HG03095 (cell line): ENCODE results near the gene DDX25.

Experiments used
- ATAC-seq: cut with Tn5 transposase; IDR thresholded peaks from one replicate; pipeline ENCODE4 v1.9.1; 2021; ENCODE audit warnings: moderate library complexity; ENCODE audit not compliant: unreplicated experiment

DDX25 gene

DNA sequence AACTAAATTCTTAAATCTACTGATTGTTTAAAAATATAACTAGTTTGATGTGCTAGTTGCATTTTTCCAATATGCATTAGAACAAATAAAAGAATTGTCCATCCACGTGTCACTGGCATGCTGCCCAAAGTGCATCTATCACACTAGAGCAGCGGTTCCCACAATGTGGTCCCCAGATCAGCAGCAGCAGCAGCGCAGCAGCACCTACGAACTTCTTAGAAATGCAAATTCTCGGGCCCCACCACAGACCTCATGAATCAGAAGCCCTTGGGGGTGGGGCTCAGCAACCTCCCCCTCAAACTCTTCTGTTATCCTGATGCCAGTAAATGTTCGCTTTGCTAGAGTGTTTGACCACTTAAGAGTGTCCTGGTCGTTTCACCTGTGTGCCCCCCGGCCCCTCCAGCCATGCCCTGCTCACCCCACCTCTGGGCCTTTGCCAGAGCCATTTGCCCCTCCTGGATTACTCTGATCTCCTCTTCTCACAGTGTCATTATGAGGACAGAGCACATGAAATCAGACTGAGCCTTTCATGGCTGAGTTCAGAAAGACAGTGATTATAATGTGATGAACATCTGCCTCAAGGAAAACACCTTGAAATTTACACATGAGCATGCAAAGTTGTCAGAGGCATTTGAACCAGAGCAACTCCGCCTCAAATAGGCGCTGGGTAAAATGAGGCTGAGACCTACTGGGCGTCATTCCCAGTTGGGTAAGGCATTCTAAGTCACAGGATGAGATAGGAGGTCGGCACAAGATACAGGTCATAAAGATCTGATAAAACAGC, 28.9 kb downstream of the DDX25 start:
- ATAC-seq, result no peak

DNA sequence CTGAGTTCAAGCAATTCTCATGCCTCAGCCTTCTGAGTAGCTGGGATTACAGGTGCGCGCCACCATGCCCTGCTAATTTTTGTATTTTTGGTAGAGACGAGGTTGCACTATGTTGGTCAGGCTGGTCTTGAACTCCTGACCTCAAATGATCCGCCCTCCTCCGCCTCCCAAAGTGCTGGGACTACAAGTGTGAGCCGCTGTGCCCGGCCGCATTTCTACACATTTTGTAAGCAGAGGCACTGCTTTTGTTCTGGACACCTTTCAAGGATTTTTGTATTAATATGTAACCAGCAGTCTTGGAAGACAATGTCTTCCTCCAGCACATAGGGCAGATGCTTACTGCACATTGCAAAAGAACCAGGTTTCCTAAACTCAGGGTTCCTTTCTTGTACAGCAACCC, 30.2 kb downstream of the DDX25 start:
- ATAC-seq, result no peak

DNA sequence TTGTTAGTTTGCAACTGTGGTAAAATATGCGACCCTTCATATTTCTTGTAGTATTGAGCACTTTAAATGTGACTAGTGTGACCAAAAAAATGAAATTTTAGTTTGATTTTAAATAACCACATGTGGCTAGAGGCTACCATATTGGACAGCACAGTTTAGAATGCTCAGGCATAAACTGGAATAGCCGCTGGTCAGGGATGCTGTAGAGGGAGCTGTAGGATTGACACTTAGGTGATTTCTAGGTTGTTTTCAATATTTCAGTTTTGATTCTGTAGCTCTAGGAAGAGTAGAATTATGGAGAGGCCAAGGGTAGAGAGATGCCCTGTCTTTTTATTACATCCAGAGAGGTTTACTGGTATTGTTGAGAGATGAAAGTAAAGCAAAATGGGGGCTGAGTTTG, 30.7 kb downstream of the DDX25 start:
- ATAC-seq, result no peak

DNA sequence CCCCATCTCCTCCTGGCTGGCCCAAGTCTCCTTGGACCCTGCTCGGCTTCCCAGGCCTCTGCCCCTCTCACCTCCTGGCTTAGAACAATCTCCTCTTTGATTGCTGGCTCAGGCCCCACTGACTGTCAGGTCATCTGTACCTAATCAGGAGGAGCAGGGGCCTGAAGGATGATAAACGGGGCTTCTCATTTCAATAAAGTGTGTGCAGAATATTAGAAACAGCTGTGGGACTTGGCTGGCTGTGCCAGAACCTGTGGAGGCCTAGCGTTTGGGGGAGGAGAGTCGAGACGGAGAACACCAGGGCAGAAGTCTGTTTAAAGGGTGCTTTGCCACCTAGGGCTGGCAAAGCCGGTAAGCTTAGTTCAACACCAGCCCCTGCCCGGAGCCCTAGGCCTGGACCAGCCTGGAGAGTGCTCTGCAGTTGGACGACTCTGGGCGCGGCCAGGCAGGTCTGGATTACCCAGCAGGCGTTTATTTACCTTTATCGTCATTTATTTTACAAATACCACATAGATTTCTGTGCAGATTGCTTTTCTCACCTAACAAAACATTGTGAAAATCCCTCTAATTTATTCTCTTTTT, 31.4 kb downstream of the DDX25 start:
- ATAC-seq, result no peak

DNA sequence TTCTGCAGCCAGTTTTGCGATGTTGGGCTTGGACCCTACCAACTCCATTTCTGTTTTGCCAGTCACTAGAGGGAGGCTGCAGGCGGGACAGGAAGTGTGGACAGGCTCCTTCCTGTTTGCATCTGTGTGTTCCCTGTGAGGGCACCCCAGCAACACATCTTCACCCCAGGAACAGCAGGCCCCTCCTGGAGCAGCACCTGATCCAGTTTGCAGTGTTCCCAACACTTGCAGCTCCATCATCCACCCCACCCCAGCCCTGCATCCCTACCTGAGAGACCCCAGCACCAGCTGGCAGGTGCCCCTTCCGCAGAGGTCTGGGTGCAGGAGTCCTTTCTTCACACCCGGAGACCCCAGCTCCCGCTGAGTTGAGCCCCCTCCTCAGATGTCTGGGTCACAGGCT, 34.1 kb downstream of the DDX25 start:
- ATAC-seq, result no peak

DNA sequence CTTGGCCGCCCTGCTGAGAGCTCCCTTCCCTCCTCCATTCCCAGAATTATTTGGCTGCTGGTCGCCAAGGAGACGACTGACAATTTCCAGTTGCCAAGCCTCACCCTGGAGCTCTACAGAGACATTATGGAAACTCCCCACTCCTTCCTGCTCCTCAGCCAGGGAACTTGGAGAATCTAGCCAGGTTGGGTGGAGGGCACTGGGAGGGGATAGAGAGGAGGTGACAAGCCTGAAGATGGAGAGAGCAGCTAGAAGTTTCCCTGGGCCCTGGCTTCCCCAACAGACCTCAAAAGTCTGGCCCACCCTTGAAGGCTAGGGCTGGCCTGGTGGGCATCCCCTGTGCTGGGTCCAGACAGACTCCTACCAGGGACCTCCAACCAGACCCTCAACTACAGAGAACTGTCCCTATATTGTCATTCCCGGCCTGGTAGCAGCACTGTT, 34.8 kb downstream of the DDX25 start:
- ATAC-seq, result no peak

DNA sequence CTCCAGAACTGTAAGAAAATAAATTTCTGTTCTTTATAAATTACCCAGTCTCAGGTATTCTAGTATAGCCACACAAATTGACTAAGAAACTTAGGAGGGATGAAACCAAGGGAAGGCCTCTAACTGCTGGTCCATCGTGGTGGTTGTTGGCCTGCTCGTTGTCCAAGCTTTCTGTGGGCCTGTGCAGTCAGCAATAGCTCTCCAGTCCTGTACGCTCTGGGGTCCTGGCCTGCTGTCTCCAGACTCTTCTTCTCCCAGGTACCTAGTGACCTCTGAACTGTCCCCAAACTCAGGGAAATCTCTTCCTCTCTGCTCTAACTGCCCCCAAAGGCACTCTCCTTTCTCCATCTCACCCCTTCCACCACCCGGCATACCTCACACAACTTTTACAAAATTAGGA, 35.8 kb downstream of the DDX25 start:
- no peak for ATAC-seq

DNA sequence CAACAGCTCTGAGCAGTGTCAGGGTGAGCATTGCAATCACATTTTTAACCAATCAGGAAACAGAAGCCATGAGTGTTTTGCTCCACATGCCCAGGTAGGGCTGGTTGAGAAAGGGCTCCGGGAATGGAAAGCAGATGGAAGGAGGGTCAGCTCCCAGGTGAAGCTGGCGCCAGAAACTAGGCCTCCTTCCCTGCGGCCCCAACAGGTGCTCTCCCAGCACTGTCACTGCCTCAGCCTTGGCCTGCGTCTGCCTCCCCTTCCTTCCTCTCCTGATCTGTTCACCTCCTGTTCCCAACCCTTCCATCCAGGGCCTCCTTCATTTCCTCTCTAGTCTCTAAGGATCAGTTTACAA, 36.9 kb downstream of the DDX25 start:
- ATAC-seq, result no peak

DNA sequence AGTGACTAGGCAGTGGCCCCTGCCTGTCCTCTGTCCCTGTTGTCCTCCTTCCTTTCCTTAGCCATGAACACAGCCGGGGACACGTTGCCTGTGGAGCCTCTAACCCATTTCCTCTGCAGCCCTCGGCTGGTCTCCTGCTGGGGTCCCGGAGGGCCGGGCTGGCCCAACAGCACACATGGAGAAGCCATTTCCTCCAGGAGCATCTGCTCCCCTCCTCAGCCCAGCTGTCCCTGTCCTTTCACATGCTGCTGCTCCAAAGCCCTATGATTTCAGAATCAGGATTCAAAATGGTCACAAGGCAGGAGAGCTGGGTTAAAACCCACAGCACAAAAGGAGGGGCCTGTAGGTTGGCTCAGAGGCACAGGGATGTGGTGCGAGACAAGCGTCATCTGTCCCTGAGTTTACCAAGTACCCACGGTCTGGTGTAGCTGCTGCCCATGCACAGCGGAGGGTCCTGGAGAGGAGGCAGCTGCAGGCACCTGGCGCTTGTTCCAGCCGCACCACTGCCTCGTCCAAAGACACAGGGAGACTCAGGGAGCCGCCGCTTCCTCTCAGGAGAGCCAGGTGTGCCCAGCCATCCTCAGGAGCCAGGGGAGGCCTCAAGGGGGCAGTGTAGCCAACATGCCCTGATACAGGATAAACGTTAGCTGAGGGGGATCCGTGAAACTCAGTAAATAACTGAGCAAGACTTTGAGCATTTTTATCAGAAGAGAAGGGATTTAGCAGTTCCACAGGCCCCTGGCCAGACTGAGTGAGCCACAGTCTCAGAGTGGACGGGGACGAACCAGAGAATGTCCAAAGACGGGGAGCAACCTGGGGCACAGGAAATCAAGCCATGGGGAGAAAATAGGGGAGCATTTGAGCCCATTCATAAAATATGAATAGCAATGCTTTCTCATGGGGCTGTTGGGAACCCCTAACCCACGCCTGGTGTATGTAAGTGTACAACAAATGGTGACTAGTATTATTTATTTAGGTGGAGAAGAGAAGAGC, 37.6 kb downstream of the DDX25 start:
- ATAC-seq, result no peak

DNA sequence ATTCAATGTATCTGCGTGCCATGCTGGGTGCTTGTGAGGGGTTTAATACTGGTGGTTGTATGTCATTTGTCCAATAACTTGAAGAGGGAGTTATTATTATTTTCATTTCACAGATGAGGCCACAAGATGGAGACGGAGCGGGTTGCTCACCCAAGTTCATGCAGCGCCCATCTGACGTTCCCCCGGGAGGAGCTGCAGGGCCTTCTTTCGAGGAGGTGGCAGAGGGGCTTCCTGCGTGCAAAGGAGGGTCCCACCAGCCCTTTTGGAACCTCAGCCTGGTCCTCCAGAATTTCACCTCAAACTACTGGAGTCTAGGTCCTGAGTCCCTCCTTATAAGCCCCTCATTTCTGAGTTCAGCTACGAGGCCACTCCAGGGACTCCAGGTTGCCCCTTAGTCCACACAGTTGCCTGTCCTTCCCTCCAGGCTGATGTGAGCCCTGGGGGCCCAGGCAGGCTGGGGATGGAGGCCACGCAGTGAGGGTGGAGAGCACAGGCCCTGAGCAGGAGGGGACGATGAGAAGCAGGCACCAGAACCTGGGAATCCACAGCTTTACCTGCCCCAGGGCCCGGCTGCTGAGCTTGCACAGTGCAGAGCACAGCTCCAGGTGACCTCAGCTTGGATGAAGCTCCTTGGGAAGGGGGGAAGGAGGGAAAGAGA, 38.6 kb downstream of the DDX25 start:
- no peak for ATAC-seq

DNA sequence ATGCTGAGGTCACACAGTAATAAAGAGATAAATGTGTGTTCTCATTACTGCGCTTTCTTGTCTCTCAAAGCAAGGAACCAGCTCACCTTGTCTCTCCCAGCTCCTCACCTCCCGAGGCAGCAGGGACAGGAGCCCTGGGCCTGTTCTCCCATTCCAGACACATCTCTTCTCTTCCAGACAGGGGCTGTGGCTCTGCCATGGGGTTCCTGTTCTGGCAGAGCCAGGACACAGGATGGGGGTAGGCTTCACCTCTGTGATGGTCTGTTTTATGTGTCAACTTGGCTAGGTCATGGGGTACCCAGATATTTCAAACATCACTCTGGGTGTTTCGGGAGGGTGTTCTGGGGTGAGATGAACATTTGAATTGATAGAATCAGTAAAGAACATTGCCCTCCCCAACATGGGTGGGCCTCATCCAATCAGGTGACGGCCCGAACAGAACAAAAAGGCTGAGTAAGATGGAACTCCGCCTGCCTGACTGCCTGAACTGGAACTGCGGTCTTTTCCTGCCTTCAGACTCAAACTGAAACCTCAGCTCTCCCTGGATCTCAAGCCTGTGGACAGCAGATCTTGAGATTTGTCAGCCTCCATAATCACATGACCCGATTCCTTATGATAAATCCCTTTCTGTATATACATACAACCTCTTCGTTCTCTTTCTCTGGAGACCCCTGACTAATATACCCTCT, 39.5 kb downstream of the DDX25 start:
- no peak for ATAC-seq

DNA sequence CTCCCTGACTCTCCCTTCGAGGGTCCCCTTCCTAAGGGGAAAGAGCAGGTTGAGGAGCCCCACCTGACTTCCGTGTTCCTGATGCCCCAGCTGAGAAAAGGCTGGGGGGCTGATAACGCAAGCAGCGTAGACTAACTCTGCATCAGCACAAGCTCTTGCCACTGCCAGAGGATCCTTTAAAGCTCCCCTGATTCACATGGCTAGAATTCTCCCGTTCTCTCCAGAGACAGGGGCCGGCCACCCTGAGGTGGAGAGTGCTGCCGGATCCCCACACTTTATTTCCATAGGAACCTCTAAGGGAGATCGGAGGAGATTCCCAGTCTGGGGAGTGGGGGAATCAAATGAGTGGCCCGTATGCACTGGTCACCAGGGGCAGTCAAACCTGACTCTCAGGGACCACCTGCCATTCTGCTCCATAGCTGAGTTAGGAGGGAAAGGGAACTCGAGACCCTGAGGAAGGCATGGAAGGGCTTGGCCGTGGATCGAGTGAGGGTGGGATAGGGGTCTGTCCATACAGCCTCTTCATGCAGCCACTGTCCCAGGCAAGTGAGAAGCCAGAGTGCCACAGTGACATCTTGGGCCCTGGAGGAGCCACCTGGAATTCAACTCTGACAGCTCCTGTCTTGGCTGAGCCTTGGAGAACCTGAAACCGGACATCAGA, 40.2 kb downstream of the DDX25 start:
- no peak for ATAC-seq

DNA sequence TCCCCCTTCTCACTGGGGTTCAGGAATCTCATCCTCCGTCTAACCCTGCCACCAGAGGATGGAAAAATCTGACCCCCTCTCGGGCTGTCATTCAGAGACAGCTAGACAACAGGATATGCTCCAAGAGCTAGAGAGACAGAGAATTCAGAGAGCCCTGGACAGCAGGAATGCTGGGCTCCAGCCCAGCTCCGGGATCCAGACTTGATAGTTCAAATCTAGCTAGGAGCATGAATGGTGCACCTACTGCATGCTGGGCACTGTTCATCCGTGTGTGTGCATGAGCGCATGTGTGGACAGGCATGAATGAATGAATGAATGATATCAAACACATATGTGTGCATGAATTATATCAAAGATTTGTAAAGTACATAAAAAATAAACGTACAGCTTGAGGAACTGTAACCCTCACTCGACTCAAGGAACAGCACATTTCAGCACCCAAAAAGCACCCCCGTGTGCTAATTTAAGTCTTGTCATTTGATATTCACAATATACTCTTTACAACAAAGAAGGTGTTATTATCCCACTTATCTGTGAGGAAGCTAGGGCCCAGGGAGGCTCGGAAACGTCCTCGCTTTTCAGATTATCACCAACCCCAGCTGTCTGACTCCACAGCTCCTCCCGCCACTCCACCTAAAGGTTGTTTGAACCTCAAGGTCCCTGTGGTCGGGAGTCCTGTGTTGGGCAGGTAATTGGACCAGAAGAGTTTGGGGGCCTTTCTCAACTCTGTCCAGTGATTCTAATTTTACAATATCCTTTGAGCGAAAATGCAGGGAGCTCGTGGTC, 40.9 kb downstream of the DDX25 start:
- no peak for ATAC-seq

DNA sequence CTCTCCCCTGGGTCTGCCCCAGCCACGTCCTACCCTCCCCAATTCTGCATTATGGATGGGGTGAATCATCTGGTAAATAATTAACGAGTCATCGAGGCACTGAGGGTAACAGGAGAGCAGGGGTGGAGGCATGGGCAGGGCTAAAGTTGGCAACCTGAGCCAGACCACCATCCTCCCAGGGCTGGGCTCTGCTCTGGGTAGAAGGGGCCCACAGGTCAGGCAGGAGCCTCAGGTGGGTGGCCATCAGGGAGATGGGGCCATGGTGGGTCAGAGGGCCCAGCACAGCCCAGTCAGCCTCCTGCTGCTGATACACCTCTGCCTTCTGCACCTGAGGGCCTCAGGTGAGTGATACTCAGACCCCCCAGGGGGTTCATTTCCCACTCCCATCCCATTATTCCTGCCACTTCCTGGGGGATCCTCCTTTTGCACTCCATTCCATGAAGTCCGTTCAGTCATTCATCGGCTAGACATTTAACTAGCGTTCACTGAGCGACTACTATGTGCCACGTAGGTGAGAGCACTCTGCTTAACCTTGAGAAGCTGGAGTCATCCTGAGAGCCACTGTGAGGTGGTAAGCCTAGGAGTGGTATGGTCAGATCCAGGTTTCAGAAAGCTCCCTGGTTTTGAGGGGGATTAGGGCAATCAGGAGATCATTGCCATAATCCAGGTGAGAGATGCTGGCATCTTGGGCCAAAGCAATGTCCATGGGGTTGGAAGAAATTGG, 41.7 kb downstream of the DDX25 start, which contains the start of gene VSIG10L2:
Gene VSIG10L2, plus strand, starts transcription at position 248 of the 724 bp plus-strand sequence. Its CDS starts 12 bp downstream, at position 260.
- ATAC-seq, result no peak

DNA sequence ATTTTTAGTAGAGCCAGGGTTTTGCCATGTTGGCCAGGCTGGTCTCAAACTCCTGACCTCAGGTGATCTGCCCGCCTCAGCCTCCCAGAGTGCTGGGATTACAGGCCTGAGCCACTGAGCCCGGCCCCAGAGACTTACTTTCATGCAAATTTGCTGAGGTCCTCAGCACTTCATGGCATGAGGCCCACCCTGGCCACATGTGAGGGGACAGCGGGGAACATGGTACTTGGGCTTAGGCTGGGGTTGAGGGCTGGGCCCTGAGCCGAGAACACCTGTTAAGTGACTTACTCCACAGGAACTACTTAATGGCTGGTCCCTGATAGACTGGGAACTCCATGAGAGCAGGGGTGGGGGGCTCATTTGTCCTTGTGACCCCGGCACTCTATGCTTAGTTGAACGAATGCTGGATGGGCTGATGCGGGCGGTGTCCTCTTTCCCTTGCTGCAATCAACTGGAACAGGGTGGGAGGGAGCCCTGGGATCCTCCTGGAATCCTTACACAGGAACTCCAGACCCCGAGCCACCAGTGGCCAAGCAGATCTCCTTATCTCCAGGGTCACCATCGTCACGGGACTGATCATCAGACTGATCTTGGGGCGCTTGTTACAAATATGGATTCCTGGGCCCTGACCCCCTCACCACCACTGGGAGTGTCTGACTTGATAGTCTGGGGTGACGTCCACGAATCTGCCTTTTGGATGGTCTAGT, 42.6 kb downstream of the DDX25 start:
- ATAC-seq, result no peak

DNA sequence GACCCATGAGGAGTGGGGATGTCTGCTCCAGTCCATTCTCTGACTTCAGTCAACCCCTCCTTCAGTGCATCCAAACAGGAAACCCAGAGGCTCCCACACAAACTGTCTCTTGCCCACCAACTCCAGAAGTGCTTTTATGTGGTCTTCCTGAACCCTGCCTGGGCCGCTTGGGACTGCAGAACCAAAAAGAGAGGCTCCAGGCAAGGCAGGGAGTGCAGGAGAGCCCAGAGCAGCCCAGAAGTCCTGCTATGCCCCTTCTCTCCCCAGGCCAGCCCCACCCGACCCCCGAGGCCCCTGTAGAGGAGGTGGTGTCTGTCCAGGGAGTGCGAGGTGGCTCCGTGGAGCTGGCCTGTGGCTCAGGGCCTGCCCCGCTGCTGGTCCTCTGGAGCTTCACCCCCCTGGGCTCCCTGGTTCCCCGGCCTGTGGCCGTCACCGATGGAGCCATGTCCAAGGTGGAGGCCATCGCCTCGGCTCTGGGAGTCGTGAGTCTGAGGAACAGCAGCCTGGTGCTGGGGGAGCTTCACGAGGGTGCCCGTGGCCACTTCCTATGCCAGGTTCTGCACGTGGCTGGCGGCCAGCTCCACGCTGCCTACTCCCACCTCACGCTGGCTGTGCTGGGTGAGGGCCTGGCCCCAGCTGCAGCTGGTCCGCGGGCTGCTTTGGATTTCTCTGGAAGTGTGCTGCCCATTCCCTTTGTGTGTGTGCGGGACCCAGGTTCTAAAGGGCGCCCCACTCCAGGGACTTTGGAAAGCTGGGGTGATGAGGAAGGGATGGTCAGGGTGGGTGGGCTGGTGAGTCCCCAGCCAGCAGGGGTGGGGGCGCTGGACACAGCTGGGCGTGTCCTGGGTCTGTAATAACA, 43.3 kb downstream of the DDX25 start:
- no peak for ATAC-seq
